ENCODE results near the gene UBQLN3. TPM values are rescaled to one million over a fixed set of nuclear protein-coding genes. Genes with fewer than 3 reads are reported as not detected.

UBQLN3 gene
- total and polyA plus RNA-seq, 2 experiments from 2014 or later, result not detected

DNA sequence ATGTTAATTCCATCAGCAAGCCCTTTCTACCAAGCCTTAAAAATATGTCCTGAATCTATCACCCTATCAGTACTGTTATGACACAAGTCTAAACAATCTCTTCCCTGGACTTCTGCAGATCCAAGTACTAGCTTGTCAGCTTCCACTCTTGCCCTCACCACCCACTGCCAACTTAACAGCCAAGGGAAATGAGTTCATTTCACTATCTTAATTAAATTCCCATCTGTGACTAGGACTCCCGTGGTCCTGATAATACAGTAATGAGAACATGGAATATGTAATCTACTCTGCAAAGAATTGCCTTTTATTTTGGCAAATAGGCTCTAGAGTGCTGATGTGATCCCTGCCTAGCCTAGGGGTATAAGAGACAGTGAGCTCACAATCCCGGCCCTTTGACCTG lies 10.1 kb downstream of the UBQLN3 start:
- Histone ChIP-seq H3K4me2 (ENCODE audit: unreplicated experiment) (no peak overlapping the region), H3K4me1 (ENCODE audit: insufficient read depth) (no peaks in the 10 kb centered on the region), H3K79me2 (ENCODE audit: insufficient read depth) (no peaks in the 10 kb centered on the region), H3K36me3 (ENCODE audit: low read depth) (no peaks in the 10 kb centered on the region), H3K9me3 (ENCODE audit: low read depth) (no peaks in the 10 kb centered on the region), H3K27ac (no peak overlapping the region), H3K9me2 (ENCODE audit: insufficient read depth) (no peaks in the 10 kb centered on the region), H2AFZ (no peak overlapping the region), H3F3A (ENCODE audit: insufficient read depth) (no peaks in the 10 kb centered on the region), H3K4me3 (no peak overlapping the region), H4K20me1 (ENCODE audit: insufficient read depth) (no peaks in the 10 kb centered on the region), H3K9ac (no peak overlapping the region), H3K27me3 (replicated peaks; ENCODE audit: insufficient read depth) (no peaks in the 10 kb centered on the region)
- TF ChIP-seq EZH2 (IDR thresholded peaks at IDR 0.05; ENCODE audit: insufficient read depth, poor library complexity, severe bottlenecking) (no peak), EZH2phosphoT487 (IDR thresholded peaks at IDR 0.05; ENCODE audit: insufficient read depth, low read depth) (no peak)
- WGBS, 2 experiments (ENCODE audit: low coverage in 1 of 2, low lambda C conversion rate in 2 of 2, missing lambda C conversion rate in 2 of 2), result 30 to 32% methylated on average over 2 of the region's 2 CpGs
- DNase-seq, result no peak
- in situ Hi-C loops (cut with MboI), result no loop called here

DNA sequence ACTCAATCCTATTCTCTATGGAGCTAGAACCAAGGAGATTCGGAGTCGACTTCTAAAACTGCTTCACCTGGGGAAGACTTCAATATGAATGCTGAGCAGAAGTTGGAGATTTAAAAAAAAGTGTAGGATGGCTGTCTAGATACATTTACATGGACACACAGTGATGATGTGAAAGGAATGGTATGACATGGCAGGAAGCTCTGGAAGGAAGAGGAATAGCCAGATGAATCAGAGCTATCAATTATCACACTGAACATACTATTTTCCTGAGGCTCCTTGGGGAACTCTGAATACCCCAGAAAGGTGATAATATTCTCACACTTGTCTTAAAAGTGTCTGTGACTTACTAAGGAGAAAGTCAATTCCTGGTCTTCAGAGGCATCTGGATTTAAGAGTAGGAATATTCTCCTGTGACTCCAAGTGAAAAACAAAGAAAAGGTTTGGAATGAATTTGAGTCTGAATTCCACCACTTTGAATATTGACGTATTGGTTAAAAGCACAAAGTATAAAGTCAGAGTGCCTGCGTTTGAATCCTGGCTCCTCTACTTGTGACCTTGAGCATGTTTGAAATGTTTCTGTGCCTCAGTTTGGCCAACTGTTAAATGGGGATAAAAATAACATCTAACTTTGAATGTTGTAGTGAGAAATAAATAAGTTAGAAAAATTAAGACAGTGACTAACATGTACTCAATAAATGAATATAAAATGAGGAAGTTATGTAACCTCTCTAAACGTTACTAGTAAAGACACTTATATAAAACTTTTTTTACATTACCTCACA lies 20.0 kb downstream of the UBQLN3 start:
- TF ChIP-seq EZH2 (IDR thresholded peaks at IDR 0.05; ENCODE audit: insufficient read depth, poor library complexity, severe bottlenecking) (no peak), EZH2phosphoT487 (IDR thresholded peaks at IDR 0.05; ENCODE audit: insufficient read depth, low read depth) (no peak)
- peaks cover 7% of the 10 kb centered on the region; the same call in 1 of the 2 replicates for H3K27me3 ChIP-seq (replicated peaks; ENCODE audit: insufficient read depth)
- no peaks in the 10 kb centered on the region for H3F3A ChIP-seq (ENCODE audit: insufficient read depth)
- whole genome bisulfite sequencing, 2 experiments (ENCODE audit: low coverage in 1 of 2, low lambda C conversion rate in 2 of 2, missing lambda C conversion rate in 2 of 2), result 34 to 38% methylated on average over 5 of the region's 5 CpGs
- H3K79me2 ChIP-seq (ENCODE audit: insufficient read depth), result no peaks in the 10 kb centered on the region
- no peaks in the 10 kb centered on the region for H3K4me1 ChIP-seq (ENCODE audit: insufficient read depth)
- no peaks in the 10 kb centered on the region for H4K20me1 ChIP-seq (ENCODE audit: insufficient read depth)
- H3K4me3 ChIP-seq, result no peak overlapping the region
- DNase-seq, result no peak
- no peak overlapping the region for H2AFZ ChIP-seq
- H3K9ac ChIP-seq, result no peak overlapping the region
- in situ Hi-C loops (cut with MboI), result loop anchor here (10.0 kb wide), 1 partner anchor 315 kb away; the partner anchor contains the start of gene OR52N2
- no peaks in the 10 kb centered on the region for H3K9me2 ChIP-seq (ENCODE audit: insufficient read depth)
- no peaks in the 10 kb centered on the region for H3K36me3 ChIP-seq (ENCODE audit: low read depth)
- no peak overlapping the region for H3K4me2 ChIP-seq (ENCODE audit: unreplicated experiment)
- no peaks in the 10 kb centered on the region for H3K9me3 ChIP-seq (ENCODE audit: low read depth)
- H3K27ac ChIP-seq, result no peak overlapping the region

DNA sequence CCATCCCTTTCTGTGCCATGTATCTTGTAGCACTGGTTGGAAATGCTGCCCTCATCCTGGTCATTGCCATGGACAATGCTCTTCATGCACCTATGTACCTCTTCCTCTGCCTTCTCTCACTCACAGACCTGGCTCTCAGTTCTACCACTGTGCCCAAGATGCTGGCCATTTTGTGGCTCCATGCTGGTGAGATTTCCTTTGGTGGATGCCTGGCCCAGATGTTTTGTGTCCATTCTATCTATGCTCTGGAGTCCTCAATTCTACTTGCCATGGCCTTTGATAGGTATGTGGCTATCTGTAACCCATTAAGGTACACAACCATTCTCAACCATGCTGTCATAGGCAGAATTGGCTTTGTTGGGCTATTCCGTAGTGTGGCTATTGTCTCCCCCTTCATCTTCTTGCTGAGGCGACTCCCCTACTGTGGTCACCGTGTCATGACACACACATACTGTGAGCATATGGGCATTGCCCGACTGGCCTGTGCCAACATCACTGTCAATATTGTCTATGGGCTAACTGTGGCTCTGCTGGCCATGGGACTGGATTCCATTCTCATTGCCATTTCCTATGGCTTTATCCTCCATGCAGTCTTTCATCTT lies 20.9 kb downstream of the UBQLN3 start:
- no peak overlapping the region for H3K4me2 ChIP-seq (ENCODE audit: unreplicated experiment)
- no peaks in the 10 kb centered on the region for H3K9me2 ChIP-seq (ENCODE audit: insufficient read depth)
- H2AFZ ChIP-seq, result no peak overlapping the region
- peaks cover 7% of the 10 kb centered on the region; the same call in 1 of the 2 replicates for H3K27me3 ChIP-seq (replicated peaks; ENCODE audit: insufficient read depth)
- no peaks in the 10 kb centered on the region for H3K36me3 ChIP-seq (ENCODE audit: low read depth)
- DNase-seq, result no peak
- WGBS, 2 experiments (ENCODE audit: low coverage in 1 of 2, low lambda C conversion rate in 2 of 2, missing lambda C conversion rate in 2 of 2), result 76 to 81% methylated on average over 4 of the region's 4 CpGs
- in situ Hi-C loops (cut with MboI), result loop anchor here (10.0 kb wide), 1 partner anchor 316 kb away; the partner anchor contains the start of gene OR52N2
- TF ChIP-seq EZH2phosphoT487 (IDR thresholded peaks at IDR 0.05; ENCODE audit: insufficient read depth, low read depth) (no peak), EZH2 (IDR thresholded peaks at IDR 0.05; ENCODE audit: insufficient read depth, poor library complexity, severe bottlenecking) (no peak)
- no peaks in the 10 kb centered on the region for H4K20me1 ChIP-seq (ENCODE audit: insufficient read depth)
- H3F3A ChIP-seq (ENCODE audit: insufficient read depth), result no peaks in the 10 kb centered on the region
- H3K9me3 ChIP-seq (ENCODE audit: low read depth), result no peaks in the 10 kb centered on the region
- H3K27ac ChIP-seq, result no peak overlapping the region
- no peak overlapping the region for H3K9ac ChIP-seq
- H3K4me1 ChIP-seq (ENCODE audit: insufficient read depth), result no peaks in the 10 kb centered on the region
- no peaks in the 10 kb centered on the region for H3K79me2 ChIP-seq (ENCODE audit: insufficient read depth)
- H3K4me3 ChIP-seq, result no peak overlapping the region

- H3K9me3 ChIP-seq (ENCODE audit: low read depth), result no peaks in the 10 kb centered on the region
- H3K9ac ChIP-seq, result no peak within 1 kb of the TSS
- H3K4me2 ChIP-seq (ENCODE audit: unreplicated experiment), result no peak within 1 kb of the TSS
- TF ChIP-seq EZH2phosphoT487 (IDR thresholded peaks at IDR 0.05; ENCODE audit: insufficient read depth, low read depth) (no peak), EZH2 (IDR thresholded peaks at IDR 0.05; ENCODE audit: insufficient read depth, poor library complexity, severe bottlenecking) (no peak)
- no peaks in the 10 kb centered on the region for H4K20me1 ChIP-seq (ENCODE audit: insufficient read depth)
- H3K27ac ChIP-seq, result no peak within 1 kb of the TSS
- H3F3A ChIP-seq (ENCODE audit: insufficient read depth), result no peaks in the 10 kb centered on the region
- H3K4me1 ChIP-seq (ENCODE audit: insufficient read depth), result no peaks in the 10 kb centered on the region
- H3K9me2 ChIP-seq (ENCODE audit: insufficient read depth), result no peaks in the 10 kb centered on the region
- no peaks in the 10 kb centered on the region for H3K36me3 ChIP-seq (ENCODE audit: low read depth)
- no peak for DNase-seq
- H3K27me3 ChIP-seq (replicated peaks; ENCODE audit: insufficient read depth), result peaks cover 3% of the 10 kb centered on the region; the same call in 1 of the 2 replicates
- no peak within 1 kb of the TSS for H2AFZ ChIP-seq
- no peak within 1 kb of the TSS for H3K4me3 ChIP-seq
- H3K79me2 ChIP-seq (ENCODE audit: insufficient read depth), result no peaks in the 10 kb centered on the region
- in situ Hi-C loops (cut with MboI), result loop anchor here (10.0 kb wide), 1 partner anchor 316 kb away; the partner anchor contains the start of gene OR52N2
Observed at GRCh38 chr11:5488385-5488784, 21.4 kb downstream of the UBQLN3 start, which contains the start of gene OR52D1. Gene OR52D1 (plus strand): TSS chr11:5488685. CDS start chr11:5488707, 22 bp downstream.
